ENCODE data around the gene PDPK1. TPM values are rescaled to one million over a fixed set of nuclear protein-coding genes. Genes with fewer than 3 reads are reported as not detected.

PDPK1 gene
- total RNA-seq, 2 experiments from 2014 or later: 43.3 to 46.1 TPM

DNA sequence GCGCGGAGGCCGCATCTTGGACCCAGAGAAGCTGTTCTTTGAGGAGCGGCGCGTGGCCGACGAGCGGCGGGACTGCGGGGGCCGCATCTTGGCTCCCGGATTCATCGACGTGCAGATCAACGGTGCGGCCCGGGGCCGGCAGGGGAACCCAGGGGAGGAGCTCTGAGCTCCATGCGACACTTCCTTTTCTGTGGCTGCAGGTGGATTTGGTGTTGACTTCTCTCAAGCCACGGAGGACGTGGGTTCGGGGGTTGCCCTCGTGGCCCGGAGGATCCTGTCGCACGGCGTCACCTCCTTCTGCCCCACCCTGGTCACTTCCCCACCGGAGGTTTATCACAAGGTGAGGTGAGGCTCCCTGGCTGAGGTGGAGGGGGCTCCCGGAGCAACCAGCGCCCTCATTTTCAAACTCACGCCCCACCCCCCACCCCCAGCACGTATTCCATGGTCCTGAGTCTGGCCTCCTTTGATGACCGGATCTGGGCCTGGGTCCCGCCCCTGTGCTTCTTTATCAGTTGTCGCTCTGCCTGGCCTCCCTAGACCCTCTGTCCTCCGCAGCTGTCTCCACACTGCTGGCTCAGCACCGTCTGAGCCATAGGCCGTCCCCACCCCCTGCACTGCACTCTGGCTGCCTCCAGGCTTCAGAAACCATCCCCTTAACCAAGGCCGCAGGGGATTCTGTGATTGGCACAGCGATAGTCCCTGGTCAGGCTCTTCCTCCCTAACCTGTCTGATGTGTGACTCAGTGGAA lies 16.9 kb upstream of the PDPK1 start:
- Mint-ChIP-seq H3K27ac (peak overlapping the region; percentile 95), H3K4me1 (peaks cover 42% of the 10 kb centered on the region), H3K27me3 (no peaks in the 10 kb centered on the region), H3K4me3 (peak overlapping the region; percentile 84), H3K36me3 (ENCODE audit: low read depth) (peaks cover 32% of the 10 kb centered on the region), H3K9me3 (no peaks in the 10 kb centered on the region)
- CTCF ChIA-PET: interaction anchor here (0.9 to 2.1 kb wide), 4 partner anchors 11 to 181 kb away, joined by 3 to 7 read pairs (median 4); partner anchors contain the start of gene ABCA3
- peak; percentile 72 for DNase-seq
- POLR2A ChIA-PET: interaction anchor here (1.2 to 1.6 kb wide), 2 partner anchors 10 to 12 kb away, joined by 4 to 7 read pairs; partner anchors contain the start of gene CEMP1

DNA sequence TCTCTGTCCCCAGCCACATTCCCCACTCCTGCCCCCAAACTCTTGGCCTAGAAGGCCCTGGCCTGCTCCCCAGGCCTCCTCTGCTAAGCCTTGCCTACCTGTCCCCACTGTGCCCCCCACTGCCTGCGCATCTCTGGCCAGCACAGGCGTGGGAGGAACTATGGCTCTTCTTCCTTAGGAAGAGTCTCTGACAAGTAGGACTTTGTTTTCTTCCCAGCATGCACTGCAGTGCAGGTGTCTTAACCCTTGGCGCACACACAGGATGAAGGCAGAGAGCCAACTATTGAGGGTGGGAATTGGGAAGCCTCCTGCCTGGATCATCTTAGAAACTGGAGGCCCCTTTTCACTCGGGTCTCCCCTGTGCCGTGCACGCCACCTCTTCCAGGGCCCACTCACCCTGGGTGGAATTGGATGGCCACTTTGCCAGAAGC lies 14.0 kb upstream of the PDPK1 start:
- POLR2A ChIA-PET: no interaction called here
- H3K27ac Mint-ChIP-seq: peak overlapping the region; percentile 41
- CTCF ChIA-PET: no interaction called here
- H3K36me3 Mint-ChIP-seq (ENCODE audit: low read depth): peaks cover 25% of the 10 kb centered on the region
- DNase-seq: no peak
- H3K9me3 Mint-ChIP-seq: no peaks in the 10 kb centered on the region
- no peaks in the 10 kb centered on the region for H3K27me3 Mint-ChIP-seq
- peaks cover 21% of the 10 kb centered on the region for H3K4me1 Mint-ChIP-seq
- H3K4me3 Mint-ChIP-seq: no peak overlapping the region

DNA sequence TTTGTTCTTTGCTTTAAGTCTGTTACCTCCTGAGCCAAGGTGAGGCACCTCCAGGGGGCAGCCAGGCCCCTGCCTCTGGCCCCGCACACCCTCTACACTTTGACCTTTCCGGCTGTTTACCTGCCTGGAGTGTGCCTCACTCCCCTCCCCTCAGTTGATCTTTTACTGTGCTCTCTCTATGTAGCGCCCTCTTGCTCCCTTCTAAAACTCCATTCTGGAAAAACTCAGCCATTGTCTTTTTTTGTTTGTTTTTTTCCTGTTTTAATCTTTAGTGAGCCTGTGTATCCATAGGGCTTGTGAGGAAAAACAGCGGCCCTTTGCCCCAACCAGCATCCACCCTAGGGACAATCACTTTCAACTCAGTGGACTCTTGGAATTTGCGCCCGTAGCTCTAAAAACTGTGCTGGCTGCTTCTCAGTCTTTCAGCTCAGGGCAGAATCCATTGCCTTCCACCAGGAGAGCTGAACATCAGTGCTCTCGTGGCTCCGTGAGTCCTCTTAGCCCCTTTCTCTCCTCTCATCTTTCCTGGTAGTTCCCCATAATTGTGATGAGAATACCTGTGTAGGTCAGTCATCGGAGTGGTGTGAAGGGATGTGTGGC lies 13.4 kb upstream of the PDPK1 start:
- ChIA-PET CTCF (no interaction called here), POLR2A (no interaction called here)
- peaks cover 19% of the 10 kb centered on the region for H3K4me1 Mint-ChIP-seq
- no peak overlapping the region for H3K27ac Mint-ChIP-seq
- no peaks in the 10 kb centered on the region for H3K9me3 Mint-ChIP-seq
- DNase-seq: no peak
- H3K4me3 Mint-ChIP-seq: no peak overlapping the region
- H3K27me3 Mint-ChIP-seq: no peaks in the 10 kb centered on the region
- H3K36me3 Mint-ChIP-seq (ENCODE audit: low read depth): peaks cover 21% of the 10 kb centered on the region

DNA sequence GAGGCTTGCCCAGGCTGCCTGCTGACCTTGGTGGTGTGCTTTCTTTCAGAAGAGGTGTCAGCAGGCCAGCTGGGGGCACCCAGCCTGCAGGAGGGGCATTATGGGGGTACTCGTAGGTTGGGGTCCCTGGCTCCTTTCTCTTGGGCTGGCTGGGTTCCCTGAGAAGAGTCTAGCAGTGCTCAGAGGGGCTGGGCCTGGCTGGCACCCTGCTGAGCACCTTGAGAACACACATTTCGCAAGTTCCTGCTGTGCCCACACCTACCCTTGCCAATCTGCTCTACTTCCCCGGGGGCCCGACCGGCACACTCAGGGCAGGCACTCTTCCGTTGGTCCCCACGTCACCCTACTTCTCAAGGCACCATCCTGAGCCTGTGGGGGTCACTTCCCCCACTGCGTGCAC lies 11.7 kb upstream of the PDPK1 start:
- peaks cover 13% of the 10 kb centered on the region for H3K4me1 Mint-ChIP-seq
- DNase-seq: no peak
- no peak overlapping the region for H3K27ac Mint-ChIP-seq
- H3K4me3 Mint-ChIP-seq: no peak overlapping the region
- peaks cover 17% of the 10 kb centered on the region for H3K36me3 Mint-ChIP-seq (ENCODE audit: low read depth)
- H3K9me3 Mint-ChIP-seq: no peaks in the 10 kb centered on the region
- CTCF ChIA-PET: no interaction called here
- H3K27me3 Mint-ChIP-seq: no peaks in the 10 kb centered on the region
- POLR2A ChIA-PET: no interaction called here

DNA sequence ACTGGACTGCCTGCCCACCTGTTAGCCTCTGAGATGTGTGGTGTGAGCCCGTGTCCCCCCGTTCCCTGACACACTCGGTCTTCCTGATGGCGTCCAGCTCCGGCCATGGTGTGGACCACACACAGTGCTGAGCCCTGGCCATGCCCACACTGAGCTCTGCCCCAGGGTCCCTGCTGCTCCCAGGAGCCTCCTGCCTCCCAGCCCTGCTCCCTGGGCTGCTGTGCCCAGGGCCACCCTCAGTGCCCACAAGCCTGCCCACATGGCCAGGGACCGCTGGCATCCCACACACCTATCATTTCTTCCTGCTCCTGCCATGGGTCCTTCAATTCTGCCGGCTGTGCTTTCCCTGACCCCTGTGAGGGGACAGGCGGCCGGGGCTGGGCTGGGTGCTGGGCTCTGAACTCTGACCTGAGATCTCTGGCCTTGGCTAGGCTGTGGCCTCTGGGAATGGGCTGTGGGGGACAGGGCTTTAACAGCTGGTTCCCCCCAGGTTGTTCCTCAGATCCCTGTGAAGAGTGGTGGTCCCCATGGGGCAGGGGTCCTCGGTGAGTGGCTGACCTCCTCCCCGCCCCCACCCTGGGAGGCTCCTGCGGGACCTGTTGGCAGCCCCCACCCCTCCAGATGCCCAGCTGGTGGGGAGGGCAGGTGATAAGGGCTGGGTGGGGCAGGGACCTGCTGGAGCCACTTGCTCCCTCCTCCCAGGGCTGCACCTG lies 10.6 kb upstream of the PDPK1 start:
- Mint-ChIP-seq H3K4me1 (peaks cover 14% of the 10 kb centered on the region), H3K27me3 (no peaks in the 10 kb centered on the region), H3K36me3 (ENCODE audit: low read depth) (peaks cover 15% of the 10 kb centered on the region), H3K27ac (no peak overlapping the region), H3K4me3 (no peak overlapping the region), H3K9me3 (no peaks in the 10 kb centered on the region)
- ChIA-PET POLR2A (no interaction called here), CTCF (no interaction called here)
- no peak for DNase-seq

DNA sequence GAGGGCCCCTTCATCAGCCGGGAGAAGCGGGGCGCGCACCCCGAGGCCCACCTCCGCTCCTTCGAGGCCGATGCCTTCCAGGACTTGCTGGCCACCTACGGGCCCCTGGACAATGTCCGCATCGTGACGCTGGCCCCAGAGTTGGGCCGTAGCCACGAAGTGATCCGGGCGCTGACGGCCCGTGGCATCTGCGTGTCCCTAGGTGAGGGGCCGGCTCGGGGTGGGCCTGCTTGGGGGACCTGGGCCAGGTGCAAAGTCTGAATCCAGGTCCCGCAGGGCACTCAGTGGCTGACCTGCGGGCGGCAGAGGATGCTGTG lies 10.1 kb upstream of the PDPK1 start:
- POLR2A ChIA-PET: no interaction called here
- Mint-ChIP-seq H3K36me3 (ENCODE audit: low read depth) (peaks cover 15% of the 10 kb centered on the region), H3K4me1 (peaks cover 17% of the 10 kb centered on the region), H3K9me3 (no peaks in the 10 kb centered on the region), H3K4me3 (no peak overlapping the region), H3K27me3 (no peaks in the 10 kb centered on the region), H3K27ac (no peak overlapping the region)
- CTCF ChIA-PET: no interaction called here
- DNase-seq: no peak

DNA sequence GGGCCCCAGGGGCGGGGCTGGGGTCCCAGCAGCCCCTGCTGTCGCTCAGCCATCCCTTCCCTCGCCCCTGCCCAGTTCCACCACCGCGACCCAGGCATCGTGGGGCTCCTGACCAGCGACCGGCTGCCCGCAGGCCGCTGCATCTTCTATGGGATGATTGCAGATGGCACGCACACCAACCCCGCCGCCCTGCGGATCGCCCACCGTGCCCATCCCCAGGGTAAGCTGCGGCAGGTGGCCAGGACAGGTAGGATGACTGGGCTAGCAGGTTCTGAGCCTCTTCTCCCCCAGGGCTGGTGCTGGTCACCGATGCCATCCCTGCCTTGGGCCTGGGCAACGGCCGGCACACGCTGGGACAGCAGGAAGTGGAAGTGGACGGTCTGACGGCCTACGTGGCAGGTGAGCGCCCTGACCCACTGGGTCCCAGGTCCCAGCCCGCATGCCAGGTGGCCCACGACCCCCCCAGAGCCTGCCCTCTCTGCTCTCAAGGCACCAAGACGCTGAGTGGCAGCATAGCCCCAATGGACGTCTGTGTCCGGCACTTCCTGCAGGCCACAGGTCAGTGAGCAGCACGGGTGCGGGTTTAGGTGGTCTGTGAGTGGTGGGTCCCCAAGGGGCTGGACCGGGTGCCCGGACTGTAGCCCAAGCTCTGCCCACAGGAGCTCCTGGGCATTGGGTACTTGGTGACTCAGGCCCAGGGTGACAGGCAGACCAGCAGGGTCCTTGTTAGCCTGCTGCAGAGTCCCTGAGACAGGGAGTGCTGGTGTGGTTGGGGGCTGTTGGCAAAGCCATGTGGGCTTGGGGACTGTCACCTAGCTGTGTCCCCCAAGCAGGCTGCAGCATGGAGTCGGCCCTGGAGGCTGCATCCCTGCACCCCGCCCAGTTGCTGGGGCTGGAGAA lies 9.4 kb upstream of the PDPK1 start:
- H3K27ac Mint-ChIP-seq: no peak overlapping the region
- no peaks in the 10 kb centered on the region for H3K27me3 Mint-ChIP-seq
- peaks cover 20% of the 10 kb centered on the region for H3K4me1 Mint-ChIP-seq
- no peaks in the 10 kb centered on the region for H3K9me3 Mint-ChIP-seq
- no peak for DNase-seq
- no peak overlapping the region for H3K4me3 Mint-ChIP-seq
- peaks cover 12% of the 10 kb centered on the region for H3K36me3 Mint-ChIP-seq (ENCODE audit: low read depth)
- CTCF ChIA-PET: interaction anchor here (1.6 to 1.7 kb wide), 2 partner anchors 8 to 13 kb away, joined by 3 to 4 read pairs; partner anchors contain the start of gene AMDHD2
- POLR2A ChIA-PET: no interaction called here

DNA sequence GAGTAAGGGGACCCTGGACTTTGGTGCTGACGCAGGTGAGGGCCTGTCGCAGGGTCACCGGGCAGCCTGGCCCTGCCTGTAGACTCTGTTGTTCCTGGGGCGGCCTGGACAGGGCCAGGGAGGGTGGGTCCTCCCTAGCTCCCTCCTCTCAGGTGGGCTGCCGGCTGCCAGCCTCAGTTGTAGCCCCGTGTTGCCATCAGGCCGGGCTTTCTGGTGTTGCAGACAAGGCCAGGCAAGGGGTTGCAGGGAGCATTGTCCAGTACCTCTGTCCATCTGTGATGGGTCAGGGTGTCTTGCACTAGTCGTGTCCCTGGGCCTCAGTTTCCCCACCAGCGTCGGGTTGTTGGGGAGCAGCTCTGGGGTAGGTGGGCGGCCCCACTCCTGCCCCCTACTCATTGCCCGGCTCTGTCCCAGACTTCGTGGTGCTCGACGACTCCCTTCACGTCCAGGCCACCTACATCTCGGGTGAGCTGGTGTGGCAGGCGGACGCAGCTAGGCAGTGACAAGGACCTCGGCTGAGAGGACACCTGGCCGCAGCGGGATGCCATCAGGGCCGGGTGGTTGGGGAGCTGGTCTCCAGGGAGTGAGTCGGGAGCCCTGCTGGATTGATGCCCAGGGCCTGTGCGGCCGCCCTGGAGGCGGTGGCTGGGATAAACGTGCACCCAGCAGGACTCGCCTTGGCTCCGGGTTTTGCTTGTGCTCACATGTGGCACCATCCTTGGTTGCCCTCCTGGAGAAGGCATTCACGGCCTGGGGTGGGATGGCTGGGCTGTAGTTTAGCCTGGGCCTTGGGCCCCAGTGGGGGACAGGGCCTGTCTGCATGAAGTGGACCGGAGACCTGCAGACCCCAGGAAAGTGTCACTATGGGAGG lies 8.5 kb upstream of the PDPK1 start:
- peaks cover 24% of the 10 kb centered on the region for H3K4me1 Mint-ChIP-seq
- H3K27ac Mint-ChIP-seq: no peak overlapping the region
- no peaks in the 10 kb centered on the region for H3K27me3 Mint-ChIP-seq
- POLR2A ChIA-PET: no interaction called here
- peaks cover 6% of the 10 kb centered on the region for H3K36me3 Mint-ChIP-seq (ENCODE audit: low read depth)
- no peak overlapping the region for H3K4me3 Mint-ChIP-seq
- CTCF ChIA-PET: interaction anchor here (1.6 to 1.7 kb wide), 2 partner anchors 9 to 13 kb away, joined by 3 to 4 read pairs; partner anchors contain the start of gene AMDHD2
- H3K9me3 Mint-ChIP-seq: no peaks in the 10 kb centered on the region
- no peak for DNase-seq

DNA sequence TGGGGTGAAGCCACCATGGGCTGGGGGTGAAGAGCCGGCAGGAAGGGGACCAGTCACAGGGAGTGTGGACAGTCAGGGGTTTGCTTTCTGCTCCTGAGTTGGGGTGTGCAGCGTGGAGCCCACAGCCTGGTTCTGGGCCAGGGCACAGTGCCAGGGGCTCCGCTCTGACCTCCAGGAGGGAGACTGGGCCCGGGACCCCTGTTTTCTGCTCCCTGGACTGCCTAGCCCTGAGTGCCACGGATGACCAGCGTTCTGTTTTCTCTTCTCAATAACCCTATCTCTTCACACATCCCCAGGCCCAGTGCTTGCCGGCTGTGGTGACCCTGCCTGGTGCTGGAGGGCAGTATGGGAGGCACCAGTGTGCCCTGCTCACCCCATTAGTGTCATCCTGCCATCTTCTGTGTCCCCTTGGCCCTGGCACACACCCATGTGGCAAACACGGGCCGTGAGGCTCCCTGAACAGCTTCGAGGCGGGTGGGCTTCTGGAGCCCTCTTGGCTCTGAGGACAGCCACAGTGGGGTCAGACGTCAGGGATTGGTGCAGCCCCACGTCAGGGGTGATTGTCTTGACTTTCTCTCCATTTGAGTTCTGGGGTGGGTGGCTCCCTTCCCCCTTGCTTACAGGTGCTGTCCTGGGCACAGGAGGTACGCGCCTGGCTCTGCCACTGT lies 7.7 kb upstream of the PDPK1 start:
- POLR2A ChIA-PET: interaction anchor here (0.9 kb wide), 1 partner anchor 10 kb away, joined by 4 read pairs; the partner anchor contains the start of gene AMDHD2

DNA sequence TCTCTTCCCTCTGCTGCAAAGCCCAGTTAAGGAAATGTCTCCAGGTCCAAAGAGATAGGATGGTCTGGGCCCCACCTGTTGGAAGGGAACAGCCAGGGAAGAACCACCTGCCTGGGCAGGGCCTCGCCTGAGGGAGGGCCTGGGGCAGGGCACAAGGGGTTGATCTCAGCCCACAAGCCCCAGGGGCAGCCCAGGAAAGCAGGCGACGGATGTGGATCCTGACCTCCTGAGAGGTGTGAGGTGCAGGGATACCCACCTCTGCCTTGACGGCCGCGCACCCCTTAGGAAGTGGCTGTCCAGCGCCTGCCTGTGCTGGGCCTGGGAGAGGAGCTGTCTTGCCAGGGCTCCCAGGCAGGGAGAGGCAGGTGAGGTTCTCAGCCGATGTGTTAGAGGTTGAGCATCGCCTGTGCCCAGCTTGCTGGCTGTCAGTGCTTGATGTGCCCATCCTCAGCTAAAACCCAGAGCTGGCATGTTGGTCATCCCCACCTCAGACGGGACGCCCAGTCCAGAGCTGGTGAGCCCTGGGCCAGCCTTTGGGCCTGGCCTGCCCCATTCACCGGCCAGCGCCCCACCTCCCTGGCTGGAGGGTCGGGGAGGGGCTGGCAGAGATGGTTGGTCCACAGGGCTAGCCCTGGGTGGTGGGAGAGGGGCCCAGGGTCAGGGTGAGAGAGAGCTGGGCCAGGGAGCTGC lies 7.0 kb upstream of the PDPK1 start:
- Mint-ChIP-seq H3K27me3 (no peaks in the 10 kb centered on the region), H3K9me3 (no peaks in the 10 kb centered on the region), H3K4me1 (peaks cover 23% of the 10 kb centered on the region), H3K4me3 (peak overlapping the region; percentile 90), H3K36me3 (ENCODE audit: low read depth) (no peaks in the 10 kb centered on the region), H3K27ac (peak overlapping the region; percentile 99)
- CTCF ChIA-PET: interaction anchor here (0.8 kb wide), 1 partner anchor 12 kb away, joined by 3 read pairs; no protein-coding TSS in a partner anchor
- DNase-seq: no peak
- POLR2A ChIA-PET: interaction anchor here (0.9 kb wide), 1 partner anchor 10 kb away, joined by 4 read pairs; the partner anchor contains the start of gene AMDHD2

More for the DNA sequence above, 7.7 kb upstream of the PDPK1 start:
- H3K4me3 Mint-ChIP-seq: no peak overlapping the region
- H3K4me1 Mint-ChIP-seq: peaks cover 23% of the 10 kb centered on the region
- H3K27me3 Mint-ChIP-seq: no peaks in the 10 kb centered on the region
- peak overlapping the region; percentile 70 for H3K27ac Mint-ChIP-seq
- H3K36me3 Mint-ChIP-seq (ENCODE audit: low read depth): no peaks in the 10 kb centered on the region
- H3K9me3 Mint-ChIP-seq: no peaks in the 10 kb centered on the region
- CTCF ChIA-PET: interaction anchor here (1.7 kb wide), 1 partner anchor 10 kb away, joined by 3 read pairs; the partner anchor contains the start of gene AMDHD2
- no peak for DNase-seq

DNA sequence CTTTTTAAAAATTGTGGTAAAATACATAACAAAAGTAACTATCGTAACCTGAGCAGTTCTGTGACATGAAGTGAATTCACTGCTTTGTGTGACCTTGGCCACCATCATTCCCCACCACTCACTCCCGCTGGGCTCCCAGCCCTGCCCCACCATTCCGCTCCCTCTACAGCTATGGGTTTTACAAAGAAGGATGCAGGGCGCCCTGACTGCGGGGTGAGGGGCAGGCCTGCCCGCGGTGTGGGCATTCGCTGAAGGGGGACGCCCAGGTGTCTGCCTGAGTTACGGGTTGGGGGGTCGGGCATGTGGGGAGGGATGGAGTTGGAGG lies 6.5 kb upstream of the PDPK1 start, which contains the start of gene CEMP1:
CEMP1 (minus strand) TSS at position 38 of the 325 bp plus-strand sequence. CDS start 335 bp downstream, outside the sequence.
- ChIA-PET CTCF (interaction anchor here (0.8 kb wide), 1 partner anchor 13 kb away, joined by 3 read pairs; no protein-coding TSS in a partner anchor), POLR2A (interaction anchor here (0.9 kb wide), 1 partner anchor 11 kb away, joined by 4 read pairs; the partner anchor contains the start of gene AMDHD2)
- Mint-ChIP-seq H3K9me3 (no peaks in the 10 kb centered on the region), H3K27me3 (no peaks in the 10 kb centered on the region), H3K4me3 (peak within 1 kb of the TSS; percentile 90), H3K27ac (peak within 1 kb of the TSS; percentile 99), H3K36me3 (ENCODE audit: low read depth) (no peaks in the 10 kb centered on the region), H3K4me1 (peaks cover 23% of the 10 kb centered on the region)
- no peak for DNase-seq

Data from activated CD4-positive, alpha-beta T cell treated with anti-CD3 and anti-CD28 coated beads, Interleukin-2, amount 10 ng/mL, durations not matched to agents 7 days and 5 days (primary cell).